B cell (primary cell): ENCODE measurements around the gene GYPC.

Experiments
- CTCF ChIP-seq: fragments of 200-600 bp; IDR thresholded peaks from one replicate; pipeline ENCODE4 v1.8.0; 2022; ENCODE audit warnings: antibody characterized with exemption, mild to moderate bottlenecking
- EZH2 ChIP-seq: IDR thresholded peaks from 2 replicates; pipeline ENCODE4 v1.6.1; 2012; ENCODE audit warnings: borderline replicate concordance, low read depth, mild to moderate bottlenecking, moderate library complexity, low read length; ENCODE audit not compliant: insufficient read depth, poor library complexity, severe bottlenecking

- TF ChIP-seq CTCF (no peak), EZH2 (no peak)
Observed at GRCh38 chr2:126715576-126716406, 59.8 kb downstream of the GYPC start.
